WTC11 (cell line): ENCODE data around the gene SELENON. TPM values are rescaled to one million over a fixed set of nuclear protein-coding genes. Genes with fewer than 3 reads are reported as not detected.

Source experiments
- ATAC-seq: fragments of 200-7000 bp; cut with Tn5 transposase; 2 replicates; pipeline ENCODE4 v1.10.0; 2021; ENCODE audit warnings: mild to moderate bottlenecking, moderate library complexity
- CTCF ChIA-PET: fragments of 300-600 bp; sonication (Branson Sonifier 250); formaldehyde crosslinking; loops from one replicate; lab custom pipeline; 2021; ENCODE audit warnings: antibody characterized with exemption; lab: Charles Lee
- POLR2A ChIA-PET: fragments of 350-600 bp; sonication (Branson Sonifier 250); formaldehyde crosslinking; loops from one replicate; lab custom pipeline; 2021; ENCODE audit warnings: antibody characterized with exemption; lab: Charles Lee
- DNase-seq: peaks from one replicate; pipeline ENCODE4 v3.0.0; 2021; ENCODE audit warnings: low spot score
- H3K27ac Mint-ChIP-seq: 2 replicates; pipeline ENCODE4 v1.8.0; 2021; ENCODE audit warnings: mixed read lengths
- H3K27me3 Mint-ChIP-seq: 2 replicates; pipeline ENCODE4 v1.8.0; 2021; ENCODE audit warnings: low read depth, mild to moderate bottlenecking, moderate library complexity, mixed read lengths
- H3K36me3 Mint-ChIP-seq: 2 replicates; pipeline ENCODE4 v1.8.0; 2021; ENCODE audit warnings: mixed read lengths
- H3K4me1 Mint-ChIP-seq: 2 replicates; pipeline ENCODE4 v1.8.0; 2022; ENCODE audit warnings: mixed read lengths
- H3K4me3 Mint-ChIP-seq: 2 replicates; pipeline ENCODE4 v1.8.0; 2021; ENCODE audit warnings: mild to moderate bottlenecking, moderate library complexity, mixed read lengths
- H3K9me3 Mint-ChIP-seq: 2 replicates; pipeline ENCODE4 v1.8.0; 2021; ENCODE audit warnings: mixed read lengths
- ELF4 ChIP-seq: sonication (generic); formaldehyde crosslinking; IDR thresholded peaks from 2 replicates; pipeline ENCODE4 v1.8.1; 2022; ENCODE audit warnings: low read depth, mild to moderate bottlenecking, moderate library complexity, missing genetic modification reagents
- EMX1 ChIP-seq: fragments of 250-450 bp; sonication (Bioruptor Pico); IDR thresholded peaks from 2 replicates; pipeline ENCODE4 v1.8.0; 2021; ENCODE audit warnings: mild to moderate bottlenecking
- JUN ChIP-seq: sonication (generic); formaldehyde crosslinking; IDR thresholded peaks from 2 replicates; pipeline ENCODE4 v1.8.0; 2023; ENCODE audit warnings: mild to moderate bottlenecking, missing genetic modification reagents
- NFYB ChIP-seq: sonication (generic); formaldehyde crosslinking; conservative IDR thresholded peaks from 2 replicates; pipeline ENCODE4 v1.8.0; 2022; ENCODE audit warnings: low read depth, missing genetic modification reagents
- TEAD1 ChIP-seq: sonication (generic); formaldehyde crosslinking; IDR thresholded peaks from 2 replicates; pipeline ENCODE4 v1.8.0; 2022; ENCODE audit warnings: mild to moderate bottlenecking, missing genetic modification reagents
- ZBTB21 ChIP-seq: sonication (generic); formaldehyde crosslinking; IDR thresholded peaks from 2 replicates; pipeline ENCODE4 v1.8.1; 2023; ENCODE audit warnings: mild to moderate bottlenecking, missing genetic modification reagents, borderline replicate concordance
- ZNF121 ChIP-seq: sonication (generic); formaldehyde crosslinking; IDR thresholded peaks from 2 replicates; pipeline ENCODE4 v1.8.0; 2023; ENCODE audit warnings: missing genetic modification reagents
- ZNF263 ChIP-seq: sonication (generic); formaldehyde crosslinking; IDR thresholded peaks from 2 replicates; pipeline ENCODE4 v1.8.1; 2022; ENCODE audit warnings: low read depth, mild to moderate bottlenecking, moderate library complexity, missing genetic modification reagents
- ZNF317 ChIP-seq: sonication (generic); formaldehyde crosslinking; IDR thresholded peaks from 2 replicates; pipeline ENCODE4 v1.8.1; 2023; ENCODE audit warnings: low read depth, mild to moderate bottlenecking, moderate library complexity, missing genetic modification reagents, borderline replicate concordance
- total RNA-seq: library from RNA; stranded (reverse); gene quantifications from 3 replicates; pipeline ENCODE4 v1.2.3, GENCODE V29; 2021
- TF ChIP-seq, protein P1 (sequence below): sonication (generic); formaldehyde crosslinking; IDR thresholded peaks from 2 replicates; pipeline ENCODE4 v1.8.1; 2023; ENCODE audit warnings: mild to moderate bottlenecking, missing genetic modification reagents, moderate library complexity
- TF ChIP-seq, protein P2 (sequence below): fragments of 250-450 bp; sonication (Bioruptor Pico); IDR thresholded peaks from 2 replicates; pipeline ENCODE4 v1.9.0; 2021; ENCODE audit warnings: mild to moderate bottlenecking, borderline replicate concordance
- TF ChIP-seq, protein P3 (sequence below): sonication (generic); formaldehyde crosslinking; IDR thresholded peaks from 2 replicates; pipeline ENCODE4 v1.8.0; 2022; ENCODE audit warnings: mild to moderate bottlenecking, missing genetic modification reagents
- TF ChIP-seq, protein P4 (sequence below): fragments of 250-450 bp; sonication (Bioruptor Pico); IDR thresholded peaks from 2 replicates; pipeline ENCODE4 v2.1.2; 2022; ENCODE audit warnings: mild to moderate bottlenecking, moderate library complexity
- TF ChIP-seq, protein P5 (sequence below): sonication (generic); formaldehyde crosslinking; IDR thresholded peaks from 2 replicates; pipeline ENCODE4 v1.8.0; 2022; ENCODE audit warnings: mild to moderate bottlenecking, missing genetic modification reagents
- TF ChIP-seq, protein P6 (sequence below): sonication (generic); formaldehyde crosslinking; IDR thresholded peaks from 2 replicates; pipeline ENCODE4 v1.8.1; 2022; ENCODE audit warnings: mild to moderate bottlenecking, moderate library complexity, missing genetic modification reagents
- TF ChIP-seq, protein P7 (sequence below): sonication (generic); formaldehyde crosslinking; IDR thresholded peaks from 2 replicates; pipeline ENCODE4 v1.8.0; 2023; ENCODE audit warnings: mild to moderate bottlenecking, missing genetic modification reagents

SELENON gene
- total RNA-seq, 1 experiment from 2014 or later: 80.2 TPM

DNA sequence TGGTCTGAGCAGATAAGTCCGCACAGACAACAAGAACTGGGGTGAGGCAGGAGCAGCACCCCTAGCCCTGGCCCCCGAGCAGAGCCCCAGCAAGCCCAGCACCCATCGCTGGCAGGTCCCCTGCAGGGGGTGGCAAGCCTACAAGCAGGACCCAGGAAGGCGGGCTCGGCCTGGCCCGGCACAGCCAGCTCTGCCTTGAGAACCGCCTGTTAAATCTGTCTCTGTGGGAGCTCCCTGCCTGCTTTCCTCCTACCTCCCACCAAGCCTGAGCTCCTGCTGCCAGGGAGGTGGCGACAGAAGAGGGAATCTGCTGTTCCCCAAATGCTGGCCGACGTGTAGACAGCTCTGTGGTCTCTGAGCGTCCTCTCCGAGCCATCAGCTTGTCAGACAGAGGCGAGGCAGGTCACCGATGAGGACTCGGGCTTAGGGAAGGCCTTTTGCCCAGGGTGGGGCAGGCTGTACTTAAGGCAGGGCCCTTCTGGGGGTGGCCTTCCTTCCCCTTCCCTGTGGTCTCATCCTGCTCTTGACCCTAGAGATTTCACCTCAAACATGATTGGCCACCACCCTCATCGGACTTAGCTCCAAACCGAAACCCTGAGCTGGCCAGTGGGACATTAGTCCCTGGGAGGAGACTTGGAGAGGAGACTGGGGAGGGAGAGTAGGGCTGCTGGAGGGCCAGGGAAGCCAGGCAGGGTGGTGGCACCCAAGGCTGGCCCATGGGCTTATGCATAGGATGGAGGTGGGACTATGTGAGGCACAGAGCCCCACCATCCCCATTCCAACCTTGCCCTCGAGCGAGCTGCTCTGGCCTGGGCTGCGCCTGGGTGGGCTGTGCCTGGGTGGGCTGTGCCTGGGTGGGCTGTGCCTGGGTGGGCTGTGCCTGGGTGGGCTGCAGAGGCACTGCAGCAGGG lies 7.7 kb downstream of the SELENON start:
- ATAC-seq (no peak), DNase-seq (no peak)
- Mint-ChIP-seq H3K4me1 (peaks cover 12% of the 10 kb centered on the region), H3K36me3 (peaks cover 18% of the 10 kb centered on the region), H3K4me3 (no peak overlapping the region), H3K27ac (no peak overlapping the region), H3K9me3 (no peaks in the 10 kb centered on the region), H3K27me3 (no peaks in the 10 kb centered on the region)
- CTCF ChIA-PET: interaction anchor here (0.6 to 4.7 kb wide), 8 partner anchors 9 to 324 kb away, joined by 3 to 80 read pairs (median 4); partner anchors contain the start of gene SELENON
- POLR2A ChIA-PET: no interaction called here
- TF ChIP-seq, protein P1, sequence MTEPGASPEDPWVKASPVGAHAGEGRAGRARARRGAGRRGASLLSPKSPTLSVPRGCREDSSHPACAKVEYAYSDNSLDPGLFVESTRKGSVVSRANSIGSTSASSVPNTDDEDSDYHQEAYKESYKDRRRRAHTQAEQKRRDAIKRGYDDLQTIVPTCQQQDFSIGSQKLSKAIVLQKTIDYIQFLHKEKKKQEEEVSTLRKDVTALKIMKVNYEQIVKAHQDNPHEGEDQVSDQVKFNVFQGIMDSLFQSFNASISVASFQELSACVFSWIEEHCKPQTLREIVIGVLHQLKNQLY (CRISPR knock-in tag): no peak
- TF ChIP-seq EMX1: no peak
- TF ChIP-seq, protein P2, sequence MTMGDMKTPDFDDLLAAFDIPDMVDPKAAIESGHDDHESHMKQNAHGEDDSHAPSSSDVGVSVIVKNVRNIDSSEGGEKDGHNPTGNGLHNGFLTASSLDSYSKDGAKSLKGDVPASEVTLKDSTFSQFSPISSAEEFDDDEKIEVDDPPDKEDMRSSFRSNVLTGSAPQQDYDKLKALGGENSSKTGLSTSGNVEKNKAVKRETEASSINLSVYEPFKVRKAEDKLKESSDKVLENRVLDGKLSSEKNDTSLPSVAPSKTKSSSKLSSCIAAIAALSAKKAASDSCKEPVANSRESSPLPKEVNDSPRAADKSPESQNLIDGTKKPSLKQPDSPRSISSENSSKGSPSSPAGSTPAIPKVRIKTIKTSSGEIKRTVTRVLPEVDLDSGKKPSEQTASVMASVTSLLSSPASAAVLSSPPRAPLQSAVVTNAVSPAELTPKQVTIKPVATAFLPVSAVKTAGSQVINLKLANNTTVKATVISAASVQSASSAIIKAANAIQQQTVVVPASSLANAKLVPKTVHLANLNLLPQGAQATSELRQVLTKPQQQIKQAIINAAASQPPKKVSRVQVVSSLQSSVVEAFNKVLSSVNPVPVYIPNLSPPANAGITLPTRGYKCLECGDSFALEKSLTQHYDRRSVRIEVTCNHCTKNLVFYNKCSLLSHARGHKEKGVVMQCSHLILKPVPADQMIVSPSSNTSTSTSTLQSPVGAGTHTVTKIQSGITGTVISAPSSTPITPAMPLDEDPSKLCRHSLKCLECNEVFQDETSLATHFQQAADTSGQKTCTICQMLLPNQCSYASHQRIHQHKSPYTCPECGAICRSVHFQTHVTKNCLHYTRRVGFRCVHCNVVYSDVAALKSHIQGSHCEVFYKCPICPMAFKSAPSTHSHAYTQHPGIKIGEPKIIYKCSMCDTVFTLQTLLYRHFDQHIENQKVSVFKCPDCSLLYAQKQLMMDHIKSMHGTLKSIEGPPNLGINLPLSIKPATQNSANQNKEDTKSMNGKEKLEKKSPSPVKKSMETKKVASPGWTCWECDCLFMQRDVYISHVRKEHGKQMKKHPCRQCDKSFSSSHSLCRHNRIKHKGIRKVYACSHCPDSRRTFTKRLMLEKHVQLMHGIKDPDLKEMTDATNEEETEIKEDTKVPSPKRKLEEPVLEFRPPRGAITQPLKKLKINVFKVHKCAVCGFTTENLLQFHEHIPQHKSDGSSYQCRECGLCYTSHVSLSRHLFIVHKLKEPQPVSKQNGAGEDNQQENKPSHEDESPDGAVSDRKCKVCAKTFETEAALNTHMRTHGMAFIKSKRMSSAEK (CRISPR knock-in tag): no peak
- no peak for TF ChIP-seq TEAD1 (CRISPR knock-in tag)
- TF ChIP-seq JUN (CRISPR knock-in tag): no peak
- TF ChIP-seq, protein P3, sequence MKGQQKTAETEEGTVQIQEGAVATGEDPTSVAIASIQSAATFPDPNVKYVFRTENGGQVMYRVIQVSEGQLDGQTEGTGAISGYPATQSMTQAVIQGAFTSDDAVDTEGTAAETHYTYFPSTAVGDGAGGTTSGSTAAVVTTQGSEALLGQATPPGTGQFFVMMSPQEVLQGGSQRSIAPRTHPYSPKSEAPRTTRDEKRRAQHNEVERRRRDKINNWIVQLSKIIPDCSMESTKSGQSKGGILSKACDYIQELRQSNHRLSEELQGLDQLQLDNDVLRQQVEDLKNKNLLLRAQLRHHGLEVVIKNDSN (CRISPR knock-in tag): no peak
- TF ChIP-seq ZNF121 (CRISPR knock-in tag): no peak
- TF ChIP-seq, protein P4, sequence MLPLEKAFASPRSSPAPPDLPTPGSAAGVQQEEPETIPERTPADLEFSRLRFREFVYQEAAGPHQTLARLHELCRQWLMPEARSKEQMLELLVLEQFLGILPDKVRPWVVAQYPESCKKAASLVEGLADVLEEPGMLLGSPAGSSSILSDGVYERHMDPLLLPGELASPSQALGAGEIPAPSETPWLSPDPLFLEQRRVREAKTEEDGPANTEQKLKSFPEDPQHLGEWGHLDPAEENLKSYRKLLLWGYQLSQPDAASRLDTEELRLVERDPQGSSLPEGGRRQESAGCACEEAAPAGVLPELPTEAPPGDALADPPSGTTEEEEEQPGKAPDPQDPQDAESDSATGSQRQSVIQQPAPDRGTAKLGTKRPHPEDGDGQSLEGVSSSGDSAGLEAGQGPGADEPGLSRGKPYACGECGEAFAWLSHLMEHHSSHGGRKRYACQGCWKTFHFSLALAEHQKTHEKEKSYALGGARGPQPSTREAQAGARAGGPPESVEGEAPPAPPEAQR (CRISPR knock-in tag): no peak
- TF ChIP-seq ZNF263: no peak
- TF ChIP-seq ZNF317: no peak
- TF ChIP-seq, protein P5, sequence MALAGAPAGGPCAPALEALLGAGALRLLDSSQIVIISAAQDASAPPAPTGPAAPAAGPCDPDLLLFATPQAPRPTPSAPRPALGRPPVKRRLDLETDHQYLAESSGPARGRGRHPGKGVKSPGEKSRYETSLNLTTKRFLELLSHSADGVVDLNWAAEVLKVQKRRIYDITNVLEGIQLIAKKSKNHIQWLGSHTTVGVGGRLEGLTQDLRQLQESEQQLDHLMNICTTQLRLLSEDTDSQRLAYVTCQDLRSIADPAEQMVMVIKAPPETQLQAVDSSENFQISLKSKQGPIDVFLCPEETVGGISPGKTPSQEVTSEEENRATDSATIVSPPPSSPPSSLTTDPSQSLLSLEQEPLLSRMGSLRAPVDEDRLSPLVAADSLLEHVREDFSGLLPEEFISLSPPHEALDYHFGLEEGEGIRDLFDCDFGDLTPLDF (CRISPR knock-in tag): no peak
- TF ChIP-seq NFYB (CRISPR knock-in tag): no peak
- TF ChIP-seq, protein P6, sequence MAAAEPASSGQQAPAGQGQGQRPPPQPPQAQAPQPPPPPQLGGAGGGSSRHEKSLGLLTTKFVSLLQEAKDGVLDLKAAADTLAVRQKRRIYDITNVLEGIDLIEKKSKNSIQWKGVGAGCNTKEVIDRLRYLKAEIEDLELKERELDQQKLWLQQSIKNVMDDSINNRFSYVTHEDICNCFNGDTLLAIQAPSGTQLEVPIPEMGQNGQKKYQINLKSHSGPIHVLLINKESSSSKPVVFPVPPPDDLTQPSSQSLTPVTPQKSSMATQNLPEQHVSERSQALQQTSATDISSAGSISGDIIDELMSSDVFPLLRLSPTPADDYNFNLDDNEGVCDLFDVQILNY (CRISPR knock-in tag): no peak
- TF ChIP-seq, protein P7, sequence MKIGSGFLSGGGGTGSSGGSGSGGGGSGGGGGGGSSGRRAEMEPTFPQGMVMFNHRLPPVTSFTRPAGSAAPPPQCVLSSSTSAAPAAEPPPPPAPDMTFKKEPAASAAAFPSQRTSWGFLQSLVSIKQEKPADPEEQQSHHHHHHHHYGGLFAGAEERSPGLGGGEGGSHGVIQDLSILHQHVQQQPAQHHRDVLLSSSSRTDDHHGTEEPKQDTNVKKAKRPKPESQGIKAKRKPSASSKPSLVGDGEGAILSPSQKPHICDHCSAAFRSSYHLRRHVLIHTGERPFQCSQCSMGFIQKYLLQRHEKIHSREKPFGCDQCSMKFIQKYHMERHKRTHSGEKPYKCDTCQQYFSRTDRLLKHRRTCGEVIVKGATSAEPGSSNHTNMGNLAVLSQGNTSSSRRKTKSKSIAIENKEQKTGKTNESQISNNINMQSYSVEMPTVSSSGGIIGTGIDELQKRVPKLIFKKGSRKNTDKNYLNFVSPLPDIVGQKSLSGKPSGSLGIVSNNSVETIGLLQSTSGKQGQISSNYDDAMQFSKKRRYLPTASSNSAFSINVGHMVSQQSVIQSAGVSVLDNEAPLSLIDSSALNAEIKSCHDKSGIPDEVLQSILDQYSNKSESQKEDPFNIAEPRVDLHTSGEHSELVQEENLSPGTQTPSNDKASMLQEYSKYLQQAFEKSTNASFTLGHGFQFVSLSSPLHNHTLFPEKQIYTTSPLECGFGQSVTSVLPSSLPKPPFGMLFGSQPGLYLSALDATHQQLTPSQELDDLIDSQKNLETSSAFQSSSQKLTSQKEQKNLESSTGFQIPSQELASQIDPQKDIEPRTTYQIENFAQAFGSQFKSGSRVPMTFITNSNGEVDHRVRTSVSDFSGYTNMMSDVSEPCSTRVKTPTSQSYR (CRISPR knock-in tag): no peak
- TF ChIP-seq ZBTB21 (CRISPR knock-in tag): no peak
- TF ChIP-seq ELF4 (CRISPR knock-in tag): no peak
